Measurements from ENCODE around the gene LSMEM2. TPM values are rescaled to one million over a fixed set of nuclear protein-coding genes. Genes with fewer than 3 reads are reported as not detected.

Gene LSMEM2
- total and polyA plus RNA-seq, 8 donors: 0.15 to 0.61 (median 0.41) TPM; not detected in 1

- ATAC-seq (peak; percentile 86), DNase-seq (peak; percentile 64 to 98 (median 92))
- H3K27me3 ChIP-seq: no peaks in the 10 kb centered on the region
- intact Hi-C loops (cut with DNase I): no loop called here
- peak overlapping the region; percentile 85 to 98 for H3K27ac ChIP-seq
- peaks cover 0 to 37% of the 10 kb centered on the region in 2 donors for H3K36me3 ChIP-seq
- no peaks in the 10 kb centered on the region for H3K9me3 ChIP-seq
- TF ChIP-seq CTCF (IDR thresholded peaks at IDR 0.05): peak; percentile 99
- H3K4me3 ChIP-seq: peak overlapping the region; percentile 18 to 48
- peaks cover 76 to 100% of the 10 kb centered on the region in 2 donors for H3K4me1 ChIP-seq
These were observed 32.9 kb upstream of the LSMEM2 start for GRCh38 chr3:50245831-50246516.

- Histone ChIP-seq H3K27ac (peak overlapping the region; percentile 85 to 98), H3K9me3 (no peaks in the 10 kb centered on the region), H3K27me3 (no peaks in the 10 kb centered on the region), H3K4me1 (peaks cover 70 to 100% of the 10 kb centered on the region in 2 donors), H3K4me3 (peak overlapping the region in 1 of 2 donors; percentile 48), H3K36me3 (peaks cover 0 to 36% of the 10 kb centered on the region in 2 donors)
- intact Hi-C loops (cut with DNase I): no loop called here
- peak in 2 of 4 donors; percentile 66 to 79 for DNase-seq
- peak in 1 of 2 donors; percentile 70 for TF ChIP-seq CTCF (IDR thresholded peaks at IDR 0.05)
- peak; percentile 42 for ATAC-seq
These were observed 32.4 kb upstream of the LSMEM2 start for GRCh38 chr3:50246517-50246954.

- Histone ChIP-seq H3K27me3 (no peaks in the 10 kb centered on the region), H3K27ac (peak overlapping the region; percentile 85 to 98), H3K4me3 (no peak overlapping the region), H3K4me1 (peaks cover 57 to 100% of the 10 kb centered on the region in 2 donors), H3K36me3 (peaks cover 0 to 51% of the 10 kb centered on the region in 2 donors), H3K9me3 (no peaks in the 10 kb centered on the region)
- no peak for TF ChIP-seq CTCF (IDR thresholded peaks at IDR 0.05)
- intact Hi-C loops (cut with DNase I): no loop called here
- ATAC-seq: peak; percentile 43
- peak in 1 of 4 donors; percentile 83 for DNase-seq
These were observed 30.5 kb upstream of the LSMEM2 start for GRCh38 chr3:50248387-50248786.

- peaks cover 49 to 100% of the 10 kb centered on the region in 2 donors for H3K4me1 ChIP-seq
These were observed 29.4 kb upstream of the LSMEM2 start for GRCh38 chr3:50249457-50249856.

More at GRCh38 chr3:50249457-50249856, 29.4 kb upstream of the LSMEM2 start:
- Histone ChIP-seq H3K9me3 (no peaks in the 10 kb centered on the region), H3K27ac (peak overlapping the region; percentile 85 to 98), H3K27me3 (no peaks in the 10 kb centered on the region), H3K4me3 (no peak overlapping the region), H3K36me3 (peaks cover 0 to 58% of the 10 kb centered on the region in 2 donors)
- TF ChIP-seq CTCF (IDR thresholded peaks at IDR 0.05): no peak
- DNase-seq (no peak), ATAC-seq (no peak)
- intact Hi-C loops (cut with DNase I): no loop called here
